Testis (tissue), 2 donors: ENCODE results near the gene G0S2.

Source experiments
- POLR2A ChIP-seq: fragments of 450-650 bp; IDR thresholded peaks from one replicate; pipeline ENCODE4 v1.6.1; 2017; ENCODE audit warnings: antibody characterized with exemption, mild to moderate bottlenecking, moderate library complexity
- TF ChIP-seq, protein P1 (sequence below), 3 experiments: fragments of 450-650 bp in 2 of 3; fragments of 200-600 bp in 1 of 3; sonication (generic) in 1 of 3; IDR thresholded peaks; one replicate each; pipeline ENCODE4 v1.5.1; 2016 to 2019; ENCODE audit warnings: antibody characterized with exemption in 3 of 3, mild to moderate bottlenecking in 2 of 3, moderate library complexity in 1 of 3

- TF ChIP-seq, protein P1, sequence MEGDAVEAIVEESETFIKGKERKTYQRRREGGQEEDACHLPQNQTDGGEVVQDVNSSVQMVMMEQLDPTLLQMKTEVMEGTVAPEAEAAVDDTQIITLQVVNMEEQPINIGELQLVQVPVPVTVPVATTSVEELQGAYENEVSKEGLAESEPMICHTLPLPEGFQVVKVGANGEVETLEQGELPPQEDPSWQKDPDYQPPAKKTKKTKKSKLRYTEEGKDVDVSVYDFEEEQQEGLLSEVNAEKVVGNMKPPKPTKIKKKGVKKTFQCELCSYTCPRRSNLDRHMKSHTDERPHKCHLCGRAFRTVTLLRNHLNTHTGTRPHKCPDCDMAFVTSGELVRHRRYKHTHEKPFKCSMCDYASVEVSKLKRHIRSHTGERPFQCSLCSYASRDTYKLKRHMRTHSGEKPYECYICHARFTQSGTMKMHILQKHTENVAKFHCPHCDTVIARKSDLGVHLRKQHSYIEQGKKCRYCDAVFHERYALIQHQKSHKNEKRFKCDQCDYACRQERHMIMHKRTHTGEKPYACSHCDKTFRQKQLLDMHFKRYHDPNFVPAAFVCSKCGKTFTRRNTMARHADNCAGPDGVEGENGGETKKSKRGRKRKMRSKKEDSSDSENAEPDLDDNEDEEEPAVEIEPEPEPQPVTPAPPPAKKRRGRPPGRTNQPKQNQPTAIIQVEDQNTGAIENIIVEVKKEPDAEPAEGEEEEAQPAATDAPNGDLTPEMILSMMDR (IDR thresholded peaks at IDR 0.05), result no peak
- no peak for TF ChIP-seq POLR2A
These were observed 39.1 kb downstream of the G0S2 start for GRCh38 chr1:209714338-209714737.
